Hepatocyte (in vitro differentiated cells): ENCODE results near the gene DSC2. TPM values are rescaled to one million over a fixed set of nuclear protein-coding genes. Genes with fewer than 3 reads are reported as not detected.
"Not testable (repeated sequence)": the region's sequence is repeated elsewhere in the genome, so short reads cannot be mapped to it uniquely, and the experiment has no call there.

ENCODE experiments used
- DNase-seq: peaks from one replicate; pipeline ENCODE4 v3.0.0-alpha.2; 2016; ENCODE audit warnings: low spot score
- H2AFZ ChIP-seq: fragments of 200-600 bp; sonication (generic); 2 replicates; pipeline ENCODE4 v1.6.0; 2016; ENCODE audit warnings: antibody characterized with exemption, mild to moderate bottlenecking
- H3K27ac ChIP-seq: fragments of 200-600 bp; sonication (generic); 2 replicates; pipeline ENCODE4 v1.5.1; 2016; ENCODE audit warnings: mild to moderate bottlenecking
- H3K27me3 ChIP-seq: fragments of 200-600 bp; sonication (generic); 2 replicates; pipeline ENCODE4 v1.6.1; 2016
- H3K36me3 ChIP-seq: fragments of 200-600 bp; sonication (generic); replicated peaks from 2 replicates; pipeline ENCODE4 v1.5.1; 2016; ENCODE audit warnings: low read depth; ENCODE audit not compliant: insufficient read depth
- H3K4me1 ChIP-seq: fragments of 200-600 bp; sonication (generic); 2 replicates; pipeline ENCODE4 v1.5.1; 2016; ENCODE audit warnings: mild to moderate bottlenecking, moderate library complexity; ENCODE audit not compliant: insufficient read depth
- H3K4me2 ChIP-seq: fragments of 200-600 bp; sonication (generic); 2 replicates; pipeline ENCODE4 v1.6.0; 2016
- H3K4me3 ChIP-seq: fragments of 200-600 bp; sonication (generic); 2 replicates; pipeline ENCODE4 v1.5.1; 2016; ENCODE audit warnings: mild to moderate bottlenecking
- H3K79me2 ChIP-seq: fragments of 200-600 bp; sonication (generic); 2 replicates; pipeline ENCODE4 v1.6.0; 2017; ENCODE audit warnings: mild to moderate bottlenecking
- H3K9me2 ChIP-seq: fragments of 200-600 bp; sonication (generic); replicated peaks from 2 replicates; pipeline ENCODE4 v1.6.0; 2017; ENCODE audit warnings: mild to moderate bottlenecking; ENCODE audit not compliant: insufficient read depth
- H3K9me3 ChIP-seq: fragments of 200-600 bp; sonication (generic); 2 replicates; pipeline ENCODE4 v1.5.1; 2016; ENCODE audit warnings: low read depth, mild to moderate bottlenecking
- H4K20me1 ChIP-seq: fragments of 200-600 bp; sonication (generic); 2 replicates; pipeline ENCODE4 v1.6.0; 2016; ENCODE audit warnings: mild to moderate bottlenecking; ENCODE audit not compliant: insufficient read depth, poor library complexity, severe bottlenecking
- EZH2 ChIP-seq: fragments of 200-600 bp; sonication (generic); IDR thresholded peaks from 2 replicates; pipeline ENCODE4 v1.6.1; 2016; ENCODE audit warnings: antibody characterized with exemption, mild to moderate bottlenecking, borderline replicate concordance
- EZH2phosphoT487 ChIP-seq: fragments of 200-600 bp; sonication (generic); IDR thresholded peaks from one replicate; pipeline ENCODE4 v1.6.1; 2018; ENCODE audit warnings: antibody characterized with exemption, mild to moderate bottlenecking, low read depth, moderate library complexity; ENCODE audit not compliant: unreplicated experiment, severe bottlenecking
- WGBS: methylation state at CpG from one replicate; pipeline ENCODE4 v1.1.6; 2016; ENCODE audit warnings: low lambda C conversion rate; ENCODE audit errors: missing lambda C conversion rate; 5-methylcytosine and 5-hydroxymethylcytosine counted together
- polyA plus RNA-seq: library from polyadenylated mRNA; unstranded; fragments of >200 nt; fragmentation: Nextera tagmentation; extraction: Ambion mirVana; gene quantifications from 2 replicates; pipeline ENCODE4 v1.2.1, GENCODE V29; 2016
- total RNA-seq: library from RNA; depleted of rRNA; stranded (reverse); fragments of >200 nt; gene quantifications from 2 replicates; pipeline ENCODE4 v1.2.3, GENCODE V29; 2014
- TF ChIP-seq, protein P1 (sequence below): fragments of 200-600 bp; sonication (generic); IDR thresholded peaks from 2 replicates; pipeline ENCODE4 v1.5.1; 2016; ENCODE audit warnings: antibody characterized with exemption, mild to moderate bottlenecking; ENCODE audit not compliant: poor library complexity

DSC2 gene
- total and polyA plus RNA-seq, 2 experiments from 2014 or later: 28.7 to 59.6 TPM

DNA sequence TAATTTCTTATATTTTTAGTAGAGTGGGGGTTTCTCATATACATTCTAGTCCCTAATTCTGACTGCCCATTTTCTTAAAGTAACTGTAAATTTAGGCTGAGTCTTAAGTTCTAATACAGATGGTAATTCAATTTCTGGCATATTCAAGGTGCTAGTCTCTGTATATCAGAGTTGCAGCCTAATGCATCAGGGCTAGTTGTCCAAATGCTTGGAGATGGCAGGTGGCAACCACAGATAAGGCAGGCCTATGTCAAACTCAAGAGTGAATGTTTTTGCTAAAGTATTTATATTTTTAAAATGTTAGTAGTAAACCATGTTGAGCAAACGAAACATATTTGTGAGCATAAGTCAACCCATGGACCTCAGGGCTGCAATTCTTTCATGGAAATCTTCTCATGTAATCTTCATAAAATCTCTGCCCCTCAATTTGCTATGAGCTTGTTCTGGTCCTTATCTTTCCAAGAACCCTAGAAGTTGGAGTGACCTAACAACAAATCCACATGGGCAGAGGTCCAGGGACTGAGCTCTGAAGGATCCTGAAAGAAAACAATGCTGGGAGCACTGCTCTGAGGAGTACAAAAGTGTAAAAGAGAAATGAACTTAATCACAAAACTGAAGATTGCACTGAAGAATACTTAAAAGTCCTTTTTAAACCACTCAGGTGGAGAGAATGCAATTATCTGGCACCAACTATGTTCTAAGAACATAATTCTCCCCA lies 27.3 kb upstream of the DSC2 start:
- H3K9me2 ChIP-seq: no peaks in the 10 kb centered on the region
- DNase-seq: no peak
- no peak overlapping the region for H3K4me3 ChIP-seq
- no peak overlapping the region for H3K27ac ChIP-seq
- no peaks in the 10 kb centered on the region for H4K20me1 ChIP-seq
- H3K27me3 ChIP-seq: no peaks in the 10 kb centered on the region
- H3K4me2 ChIP-seq: no peak overlapping the region
- TF ChIP-seq EZH2: no peak
- TF ChIP-seq, protein P1, sequence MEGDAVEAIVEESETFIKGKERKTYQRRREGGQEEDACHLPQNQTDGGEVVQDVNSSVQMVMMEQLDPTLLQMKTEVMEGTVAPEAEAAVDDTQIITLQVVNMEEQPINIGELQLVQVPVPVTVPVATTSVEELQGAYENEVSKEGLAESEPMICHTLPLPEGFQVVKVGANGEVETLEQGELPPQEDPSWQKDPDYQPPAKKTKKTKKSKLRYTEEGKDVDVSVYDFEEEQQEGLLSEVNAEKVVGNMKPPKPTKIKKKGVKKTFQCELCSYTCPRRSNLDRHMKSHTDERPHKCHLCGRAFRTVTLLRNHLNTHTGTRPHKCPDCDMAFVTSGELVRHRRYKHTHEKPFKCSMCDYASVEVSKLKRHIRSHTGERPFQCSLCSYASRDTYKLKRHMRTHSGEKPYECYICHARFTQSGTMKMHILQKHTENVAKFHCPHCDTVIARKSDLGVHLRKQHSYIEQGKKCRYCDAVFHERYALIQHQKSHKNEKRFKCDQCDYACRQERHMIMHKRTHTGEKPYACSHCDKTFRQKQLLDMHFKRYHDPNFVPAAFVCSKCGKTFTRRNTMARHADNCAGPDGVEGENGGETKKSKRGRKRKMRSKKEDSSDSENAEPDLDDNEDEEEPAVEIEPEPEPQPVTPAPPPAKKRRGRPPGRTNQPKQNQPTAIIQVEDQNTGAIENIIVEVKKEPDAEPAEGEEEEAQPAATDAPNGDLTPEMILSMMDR: no peak
- no peak for TF ChIP-seq EZH2phosphoT487
- H2AFZ ChIP-seq: no peak overlapping the region
- no peaks in the 10 kb centered on the region for H3K79me2 ChIP-seq
- H3K4me1 ChIP-seq: no peaks in the 10 kb centered on the region
- no peaks in the 10 kb centered on the region for H3K9me3 ChIP-seq
- no peaks in the 10 kb centered on the region for H3K36me3 ChIP-seq
- WGBS: 95% methylated on average over 1 of the region's 1 CpG

DNA sequence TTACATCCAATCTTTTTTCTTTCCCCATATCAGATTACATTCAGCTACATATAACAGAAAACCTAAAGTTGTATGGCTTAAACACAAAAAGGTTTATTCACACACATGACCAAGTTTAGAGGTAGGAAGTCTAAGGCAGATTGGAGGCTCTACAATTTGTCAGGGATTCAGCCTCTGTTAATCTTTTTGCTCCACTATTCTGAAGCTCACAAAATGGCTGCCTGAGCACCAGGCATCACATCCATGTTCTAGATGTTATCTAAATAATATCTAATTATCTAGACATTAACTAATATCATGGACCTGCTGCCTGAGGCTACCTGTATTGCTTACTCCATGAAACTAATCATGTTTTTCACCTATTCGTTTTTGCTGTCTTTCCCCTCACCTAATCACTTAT lies 23.7 kb upstream of the DSC2 start:
- Histone ChIP-seq H4K20me1 (no peaks in the 10 kb centered on the region), H3K4me1 (no peaks in the 10 kb centered on the region), H3K27ac (no peak overlapping the region), H3K4me3 (no peak overlapping the region), H3K9me2 (no peaks in the 10 kb centered on the region), H3K4me2 (no peak overlapping the region), H3K27me3 (no peaks in the 10 kb centered on the region), H3K9me3 (no peaks in the 10 kb centered on the region), H3K36me3 (no peaks in the 10 kb centered on the region), H2AFZ (no peak overlapping the region), H3K79me2 (no peaks in the 10 kb centered on the region)
- TF ChIP-seq EZH2 (no peak), EZH2phosphoT487 (no peak)
- TF ChIP-seq, protein P1: no peak
- WGBS: 91% methylated on average over 1 of the region's 1 CpG
- DNase-seq: no peak

DNA sequence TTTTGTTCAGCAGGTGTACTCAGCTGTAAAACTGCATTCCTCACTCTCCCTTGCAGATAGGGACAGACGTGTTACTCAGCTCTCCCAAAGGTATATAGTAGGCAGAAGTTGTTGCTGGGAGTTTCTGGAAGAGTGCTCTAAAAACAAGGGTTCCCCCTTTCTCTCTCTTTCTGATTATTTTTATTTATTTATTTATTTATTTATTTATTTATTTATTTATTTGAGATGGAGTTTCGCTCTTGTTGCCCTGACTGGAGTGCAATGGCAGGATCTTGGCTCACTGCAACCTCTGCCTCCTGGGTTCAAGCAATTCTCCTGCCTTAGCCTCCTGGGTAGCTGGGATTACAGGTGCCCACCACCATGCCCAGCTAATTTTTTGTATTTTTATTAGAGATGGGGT lies 20.9 kb upstream of the DSC2 start:
- H3K4me2 ChIP-seq, H4K20me1 ChIP-seq, H3K79me2 ChIP-seq, H3K27me3 ChIP-seq, DNase-seq, H3K4me1 ChIP-seq, H3K9me2 ChIP-seq, H3K36me3 ChIP-seq, H3K9me3 ChIP-seq, H3K4me3 ChIP-seq, H3K27ac ChIP-seq, H2AFZ ChIP-seq: not testable (repeated sequence)
- WGBS: 85% methylated on average over 2 of the region's 2 CpGs

DNA sequence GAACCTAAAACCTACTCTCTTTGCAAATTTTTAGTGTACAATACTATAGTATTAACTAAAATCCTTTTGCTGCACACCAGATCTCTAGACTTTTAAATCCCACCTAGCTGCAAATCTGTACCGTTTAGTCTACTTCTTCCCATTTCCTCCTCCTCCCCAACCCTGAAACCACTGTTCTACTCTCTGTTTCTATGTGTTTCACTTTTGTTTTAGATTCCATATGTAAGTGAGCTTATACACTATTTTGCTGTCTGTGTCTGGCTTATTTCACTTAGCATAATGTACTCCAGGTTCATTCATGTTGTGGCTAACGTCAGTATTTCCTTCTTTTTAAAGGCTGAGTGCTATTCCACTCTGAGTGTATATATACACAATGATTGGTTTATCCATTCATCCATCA lies 18.4 kb upstream of the DSC2 start:
- no peaks in the 10 kb centered on the region for H3K36me3 ChIP-seq
- no peaks in the 10 kb centered on the region for H3K27me3 ChIP-seq
- TF ChIP-seq, protein P1: no peak
- no peak for DNase-seq
- H4K20me1 ChIP-seq: no peaks in the 10 kb centered on the region
- no peaks in the 10 kb centered on the region for H3K9me2 ChIP-seq
- no peaks in the 10 kb centered on the region for H3K4me1 ChIP-seq
- no peaks in the 10 kb centered on the region for H3K79me2 ChIP-seq
- no peak overlapping the region for H3K27ac ChIP-seq
- H3K4me2 ChIP-seq: no peak overlapping the region
- no peak overlapping the region for H3K4me3 ChIP-seq
- H3K9me3 ChIP-seq: no peaks in the 10 kb centered on the region
- H2AFZ ChIP-seq: no peak overlapping the region
- 69% methylated on average over 2 of the region's 2 CpGs for WGBS
